ENCODE measurements around the gene COPA.

The COPA gene

DNA sequence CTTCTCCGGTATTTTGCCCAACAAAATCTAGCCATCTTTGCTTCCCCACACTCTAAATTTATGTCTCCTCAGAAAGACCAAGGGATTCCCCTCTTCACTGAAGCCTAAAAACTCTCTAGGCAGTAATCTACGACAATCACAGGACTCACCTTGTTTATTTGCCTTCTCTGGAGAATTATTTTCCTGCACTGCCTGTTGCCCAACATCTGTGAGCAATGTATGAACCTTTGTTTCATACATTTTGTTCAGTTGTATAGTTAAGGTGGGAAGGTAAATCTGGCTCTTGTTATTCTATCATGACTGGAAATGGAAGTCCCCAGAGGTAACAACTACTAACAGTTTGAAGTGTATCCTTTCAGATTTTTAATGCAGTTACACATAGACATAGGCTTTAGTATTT is 2.2 kb downstream of the COPA start (continued):
- TF ChIP-seq, protein P1, sequence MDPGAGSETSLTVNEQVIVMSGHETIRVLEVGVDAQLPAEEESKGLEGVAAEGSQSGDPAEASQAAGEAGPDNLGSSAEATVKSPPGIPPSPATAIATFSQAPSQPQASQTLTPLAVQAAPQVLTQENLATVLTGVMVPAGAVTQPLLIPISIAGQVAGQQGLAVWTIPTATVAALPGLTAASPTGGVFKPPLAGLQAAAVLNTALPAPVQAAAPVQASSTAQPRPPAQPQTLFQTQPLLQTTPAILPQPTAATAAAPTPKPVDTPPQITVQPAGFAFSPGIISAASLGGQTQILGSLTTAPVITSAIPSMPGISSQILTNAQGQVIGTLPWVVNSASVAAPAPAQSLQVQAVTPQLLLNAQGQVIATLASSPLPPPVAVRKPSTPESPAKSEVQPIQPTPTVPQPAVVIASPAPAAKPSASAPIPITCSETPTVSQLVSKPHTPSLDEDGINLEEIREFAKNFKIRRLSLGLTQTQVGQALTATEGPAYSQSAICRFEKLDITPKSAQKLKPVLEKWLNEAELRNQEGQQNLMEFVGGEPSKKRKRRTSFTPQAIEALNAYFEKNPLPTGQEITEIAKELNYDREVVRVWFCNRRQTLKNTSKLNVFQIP (CRISPR knock-in tag; IDR thresholded peaks at IDR 0.05; ENCODE audit: borderline replicate concordance, low read depth) = no peak
- no peak for TF ChIP-seq TOX (CRISPR knock-in tag; IDR thresholded peaks at IDR 0.05; ENCODE audit: borderline replicate concordance)
- TF ChIP-seq ZNF70 (CRISPR knock-in tag; IDR thresholded peaks at IDR 0.05) = no peak
- TF ChIP-seq OSR1 (CRISPR knock-in tag; IDR thresholded peaks at IDR 0.05) = no peak
- TF ChIP-seq, protein P2, sequence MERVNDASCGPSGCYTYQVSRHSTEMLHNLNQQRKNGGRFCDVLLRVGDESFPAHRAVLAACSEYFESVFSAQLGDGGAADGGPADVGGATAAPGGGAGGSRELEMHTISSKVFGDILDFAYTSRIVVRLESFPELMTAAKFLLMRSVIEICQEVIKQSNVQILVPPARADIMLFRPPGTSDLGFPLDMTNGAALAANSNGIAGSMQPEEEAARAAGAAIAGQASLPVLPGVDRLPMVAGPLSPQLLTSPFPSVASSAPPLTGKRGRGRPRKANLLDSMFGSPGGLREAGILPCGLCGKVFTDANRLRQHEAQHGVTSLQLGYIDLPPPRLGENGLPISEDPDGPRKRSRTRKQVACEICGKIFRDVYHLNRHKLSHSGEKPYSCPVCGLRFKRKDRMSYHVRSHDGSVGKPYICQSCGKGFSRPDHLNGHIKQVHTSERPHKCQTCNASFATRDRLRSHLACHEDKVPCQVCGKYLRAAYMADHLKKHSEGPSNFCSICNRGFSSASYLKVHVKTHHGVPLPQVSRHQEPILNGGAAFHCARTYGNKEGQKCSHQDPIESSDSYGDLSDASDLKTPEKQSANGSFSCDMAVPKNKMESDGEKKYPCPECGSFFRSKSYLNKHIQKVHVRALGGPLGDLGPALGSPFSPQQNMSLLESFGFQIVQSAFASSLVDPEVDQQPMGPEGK (CRISPR knock-in tag; IDR thresholded peaks at IDR 0.05; ENCODE audit: borderline replicate concordance) = no peak
- TF ChIP-seq CSDC2 (CRISPR knock-in tag; IDR thresholded peaks at IDR 0.05) = no peak
- no peak for TF ChIP-seq BACH2 (CRISPR knock-in tag; IDR thresholded peaks at IDR 0.05; ENCODE audit: borderline replicate concordance)
- TF ChIP-seq GLIS3 (CRISPR knock-in tag; IDR thresholded peaks at IDR 0.05) = no peak
- no peak for TF ChIP-seq ISL1 (CRISPR knock-in tag; IDR thresholded peaks at IDR 0.05)
- no peak for TF ChIP-seq SNAI2 (CRISPR knock-in tag; IDR thresholded peaks at IDR 0.05)
- TF ChIP-seq, protein P3, sequence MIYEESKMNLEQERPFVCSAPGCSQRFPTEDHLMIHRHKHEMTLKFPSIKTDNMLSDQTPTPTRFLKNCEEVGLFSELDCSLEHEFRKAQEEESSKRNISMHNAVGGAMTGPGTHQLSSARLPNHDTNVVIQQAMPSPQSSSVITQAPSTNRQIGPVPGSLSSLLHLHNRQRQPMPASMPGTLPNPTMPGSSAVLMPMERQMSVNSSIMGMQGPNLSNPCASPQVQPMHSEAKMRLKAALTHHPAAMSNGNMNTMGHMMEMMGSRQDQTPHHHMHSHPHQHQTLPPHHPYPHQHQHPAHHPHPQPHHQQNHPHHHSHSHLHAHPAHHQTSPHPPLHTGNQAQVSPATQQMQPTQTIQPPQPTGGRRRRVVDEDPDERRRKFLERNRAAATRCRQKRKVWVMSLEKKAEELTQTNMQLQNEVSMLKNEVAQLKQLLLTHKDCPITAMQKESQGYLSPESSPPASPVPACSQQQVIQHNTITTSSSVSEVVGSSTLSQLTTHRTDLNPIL (CRISPR knock-in tag; IDR thresholded peaks at IDR 0.05; ENCODE audit: low read depth) = no peak
- no peak for TF ChIP-seq ZFP3 (CRISPR knock-in tag; IDR thresholded peaks at IDR 0.05)

DNA sequence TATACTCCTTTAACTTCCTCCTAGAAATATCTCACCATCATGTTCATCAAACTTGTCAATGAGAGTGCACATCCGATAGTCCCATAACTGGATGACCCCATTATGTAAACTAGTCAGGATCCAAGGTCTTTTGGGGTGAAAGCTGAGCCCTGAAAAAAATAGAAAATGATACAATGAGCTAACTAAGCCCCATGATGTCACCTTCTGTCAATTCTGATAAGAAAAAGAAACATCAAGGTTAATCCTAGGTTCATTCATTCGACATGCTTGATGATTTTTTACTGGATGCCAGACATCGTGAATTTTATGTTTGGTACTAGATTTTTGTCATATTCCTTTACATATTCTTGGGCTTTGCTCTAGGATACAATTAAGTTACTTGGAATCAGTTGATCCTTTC is 2.9 kb downstream of the COPA start:
- TF ChIP-seq OSR1 (CRISPR knock-in tag; IDR thresholded peaks at IDR 0.05) (no peak), SNAI2 (CRISPR knock-in tag; IDR thresholded peaks at IDR 0.05) (no peak), ZFP3 (CRISPR knock-in tag; IDR thresholded peaks at IDR 0.05) (no peak), ISL1 (CRISPR knock-in tag; IDR thresholded peaks at IDR 0.05) (no peak)
- TF ChIP-seq, protein P2 (CRISPR knock-in tag; IDR thresholded peaks at IDR 0.05; ENCODE audit: borderline replicate concordance) = no peak
- TF ChIP-seq, protein P3 (CRISPR knock-in tag; IDR thresholded peaks at IDR 0.05; ENCODE audit: low read depth) = no peak

DNA sequence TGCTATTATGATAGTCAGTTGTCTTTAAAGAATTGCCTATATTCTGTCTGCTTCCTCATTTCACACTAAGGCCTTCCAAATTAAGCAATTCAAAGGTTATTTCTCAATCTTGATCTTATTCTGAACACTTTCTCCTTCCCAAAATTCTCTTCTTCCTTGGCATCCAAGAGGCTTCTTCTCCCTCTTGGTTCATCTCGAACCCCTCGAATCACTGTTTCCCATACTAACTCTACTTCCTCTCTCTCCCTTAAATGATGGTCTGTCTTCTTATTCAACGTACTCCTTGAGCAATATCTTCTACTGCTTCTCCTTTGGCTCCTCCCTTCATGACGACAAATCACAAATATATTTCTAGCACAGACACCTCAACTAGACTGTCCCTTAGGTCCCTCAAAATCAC is 4.5 kb downstream of the COPA start:
- ATAC-seq = no peak
- TF ChIP-seq ZC3H10 (CRISPR knock-in tag; IDR thresholded peaks at IDR 0.05) (no peak), ZFP3 (CRISPR knock-in tag; IDR thresholded peaks at IDR 0.05) (no peak), ARNTL (CRISPR knock-in tag; IDR thresholded peaks at IDR 0.05; ENCODE audit: borderline replicate concordance, low read depth) (no peak), GLIS3 (CRISPR knock-in tag; IDR thresholded peaks at IDR 0.05) (no peak), ZNF70 (CRISPR knock-in tag; IDR thresholded peaks at IDR 0.05) (no peak), ISL1 (CRISPR knock-in tag; IDR thresholded peaks at IDR 0.05) (no peak), PPARA (CRISPR knock-in tag; IDR thresholded peaks at IDR 0.05; ENCODE audit: borderline replicate concordance) (no peak), BACH2 (CRISPR knock-in tag; IDR thresholded peaks at IDR 0.05; ENCODE audit: borderline replicate concordance) (no peak), SNAI2 (CRISPR knock-in tag; IDR thresholded peaks at IDR 0.05) (no peak), ZFP30 (CRISPR knock-in tag; IDR thresholded peaks at IDR 0.05) (no peak), ESRRG (CRISPR knock-in tag; IDR thresholded peaks at IDR 0.05) (no peak), TOX (CRISPR knock-in tag; IDR thresholded peaks at IDR 0.05; ENCODE audit: borderline replicate concordance) (no peak), CSDC2 (CRISPR knock-in tag; IDR thresholded peaks at IDR 0.05) (no peak), ZNF565 (CRISPR knock-in tag; conservative IDR thresholded peaks at IDR 0.05; ENCODE audit: low read depth) (no peak)
- TF ChIP-seq, protein P4, sequence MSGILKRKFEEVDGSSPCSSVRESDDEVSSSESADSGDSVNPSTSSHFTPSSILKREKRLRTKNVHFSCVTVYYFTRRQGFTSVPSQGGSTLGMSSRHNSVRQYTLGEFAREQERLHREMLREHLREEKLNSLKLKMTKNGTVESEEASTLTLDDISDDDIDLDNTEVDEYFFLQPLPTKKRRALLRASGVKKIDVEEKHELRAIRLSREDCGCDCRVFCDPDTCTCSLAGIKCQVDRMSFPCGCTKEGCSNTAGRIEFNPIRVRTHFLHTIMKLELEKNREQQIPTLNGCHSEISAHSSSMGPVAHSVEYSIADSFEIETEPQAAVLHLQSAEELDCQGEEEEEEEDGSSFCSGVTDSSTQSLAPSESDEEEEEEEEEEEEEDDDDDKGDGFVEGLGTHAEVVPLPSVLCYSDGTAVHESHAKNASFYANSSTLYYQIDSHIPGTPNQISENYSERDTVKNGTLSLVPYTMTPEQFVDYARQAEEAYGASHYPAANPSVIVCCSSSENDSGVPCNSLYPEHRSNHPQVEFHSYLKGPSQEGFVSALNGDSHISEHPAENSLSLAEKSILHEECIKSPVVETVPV (CRISPR knock-in tag; IDR thresholded peaks at IDR 0.05) = no peak
- TF ChIP-seq, protein P2 (CRISPR knock-in tag; IDR thresholded peaks at IDR 0.05; ENCODE audit: borderline replicate concordance) = no peak
- TF ChIP-seq, protein P1 (CRISPR knock-in tag; IDR thresholded peaks at IDR 0.05; ENCODE audit: borderline replicate concordance, low read depth) = no peak
- TF ChIP-seq, protein P3 (CRISPR knock-in tag; IDR thresholded peaks at IDR 0.05; ENCODE audit: low read depth) = no peak

More for the DNA sequence above, 2.9 kb downstream of the COPA start:
- no peak for ATAC-seq
